ENCODE data around the gene CYP3A5.

CYP3A5 gene

GRCh38 chr7:99629643-99630042, 50.2 kb downstream of the CYP3A5 start:
- no peak for TF ChIP-seq CTCF (conservative IDR thresholded peaks at IDR 0.05; ENCODE audit: low read depth, low read length)
- no peak for DNase-seq (ENCODE audit: low read depth)

DNA sequence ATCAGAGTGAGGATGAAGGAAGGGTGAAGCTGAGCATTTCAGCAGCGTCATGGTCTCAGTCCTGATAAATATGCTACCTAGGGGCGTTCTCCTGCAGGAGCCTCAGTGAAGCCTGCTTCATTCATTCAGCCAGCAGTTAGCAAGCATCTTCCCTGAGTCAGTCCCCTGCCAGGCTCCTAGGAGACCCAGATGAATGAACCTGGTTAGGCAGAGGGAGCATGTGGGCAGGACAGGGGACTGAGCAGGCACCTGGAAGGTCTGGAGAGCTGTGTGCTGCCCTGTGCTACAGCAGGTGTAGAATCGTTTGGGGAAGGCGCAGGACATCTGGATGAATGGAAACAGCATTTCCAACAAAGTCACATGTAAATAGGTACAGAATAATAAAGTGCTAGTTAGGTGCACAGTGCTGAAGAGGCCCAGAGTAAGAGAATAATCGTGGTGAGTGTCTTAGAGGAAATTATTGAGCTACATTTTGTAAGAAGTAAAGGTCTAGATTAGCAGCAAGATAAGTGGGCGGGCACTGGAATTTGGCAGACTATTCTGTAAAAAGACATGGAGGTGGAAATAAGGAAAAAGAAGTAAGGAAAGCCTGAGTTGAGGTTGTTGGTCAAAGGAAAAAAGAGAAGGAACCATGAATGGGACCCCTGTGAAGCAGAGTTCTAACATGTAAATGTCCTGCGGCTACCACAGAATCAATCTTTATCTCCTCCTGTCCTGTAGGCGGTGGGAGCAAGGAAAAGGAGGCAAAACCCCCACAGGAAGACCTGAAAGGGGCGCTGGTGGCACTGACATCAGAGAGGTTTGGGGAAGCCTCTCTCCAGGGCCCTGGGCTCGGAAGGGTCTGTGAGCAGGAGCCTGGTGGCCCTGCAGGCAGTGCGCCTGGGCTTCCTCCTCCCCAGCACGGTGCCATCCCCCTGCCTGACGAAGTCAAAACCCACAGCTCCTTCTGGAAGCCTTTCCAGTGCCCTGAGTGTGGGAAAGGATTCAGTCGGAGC, 51.0 kb downstream of the CYP3A5 start:
- no peak overlapping the region for H3K4me3 ChIP-seq (ENCODE audit: low read length)

More at GRCh38 chr7:99629643-99630042, 50.2 kb downstream of the CYP3A5 start:
- H3K4me3 ChIP-seq (ENCODE audit: low read length) = no peak overlapping the region

GRCh38 chr7:99627513-99627912, 52.3 kb downstream of the CYP3A5 start:
- no peak for TF ChIP-seq CTCF (conservative IDR thresholded peaks at IDR 0.05; ENCODE audit: low read depth, low read length)
- H3K4me3 ChIP-seq (ENCODE audit: low read length) = no peak overlapping the region
- no peak for DNase-seq (ENCODE audit: low read depth)

More for the DNA sequence above, 51.0 kb downstream of the CYP3A5 start:
- no peak for DNase-seq (ENCODE audit: low read depth)
- no peak for TF ChIP-seq CTCF (conservative IDR thresholded peaks at IDR 0.05; ENCODE audit: low read depth, low read length)

GRCh38 chr7:99626661-99627060, 53.1 kb downstream of the CYP3A5 start:
- no peak for DNase-seq (ENCODE audit: low read depth)
- TF ChIP-seq CTCF (conservative IDR thresholded peaks at IDR 0.05; ENCODE audit: low read depth, low read length) = no peak
- no peak overlapping the region for H3K4me3 ChIP-seq (ENCODE audit: low read length)

DNA sequence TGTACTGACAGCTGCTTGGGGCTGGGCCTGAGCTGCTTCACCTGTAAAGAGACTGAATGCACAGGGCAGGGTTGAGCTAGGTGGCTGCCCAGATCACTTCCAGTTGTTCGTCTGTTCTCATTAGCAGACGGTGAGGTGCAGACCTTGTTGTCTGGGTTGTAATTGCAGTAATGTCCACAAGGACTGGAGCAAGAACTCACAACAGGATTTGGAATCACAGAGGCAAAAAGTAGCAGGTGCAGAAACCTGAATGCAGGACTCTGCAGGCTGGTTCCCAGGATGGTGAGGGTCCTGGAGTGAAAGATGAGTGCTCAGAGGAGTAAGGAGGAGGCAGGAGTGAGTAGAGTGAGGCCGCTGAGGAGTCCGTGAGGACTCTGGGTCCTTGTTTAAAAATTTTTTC, 53.8 kb downstream of the CYP3A5 start:
- no peak overlapping the region for H3K4me3 ChIP-seq (ENCODE audit: low read length)
- DNase-seq (ENCODE audit: low read depth) = no peak
- no peak for TF ChIP-seq CTCF (conservative IDR thresholded peaks at IDR 0.05; ENCODE audit: low read depth, low read length)

- DNase-seq (ENCODE audit: low read depth) = no peak
- H3K4me3 ChIP-seq (ENCODE audit: low read length) = no peak overlapping the region
- no peak for TF ChIP-seq CTCF (conservative IDR thresholded peaks at IDR 0.05; ENCODE audit: low read depth, low read length)
Measured at GRCh38 chr7:99625321-99625720, 54.5 kb downstream of the CYP3A5 start.

- no peak overlapping the region for H3K4me3 ChIP-seq (ENCODE audit: low read length)
- no peak for DNase-seq (ENCODE audit: low read depth)
- TF ChIP-seq CTCF (conservative IDR thresholded peaks at IDR 0.05; ENCODE audit: low read depth, low read length) = no peak
Measured at GRCh38 chr7:99624484-99624883, 55.3 kb downstream of the CYP3A5 start.

Measured in retinal pigment epithelial cell (primary cell).